ENCODE data around the gene INHBB. TPM values are rescaled to one million over a fixed set of nuclear protein-coding genes. Genes with fewer than 3 reads are reported as not detected.

INHBB gene
- total RNA-seq, 1 experiment from 2014 or later, result 0.27 TPM

DNA sequence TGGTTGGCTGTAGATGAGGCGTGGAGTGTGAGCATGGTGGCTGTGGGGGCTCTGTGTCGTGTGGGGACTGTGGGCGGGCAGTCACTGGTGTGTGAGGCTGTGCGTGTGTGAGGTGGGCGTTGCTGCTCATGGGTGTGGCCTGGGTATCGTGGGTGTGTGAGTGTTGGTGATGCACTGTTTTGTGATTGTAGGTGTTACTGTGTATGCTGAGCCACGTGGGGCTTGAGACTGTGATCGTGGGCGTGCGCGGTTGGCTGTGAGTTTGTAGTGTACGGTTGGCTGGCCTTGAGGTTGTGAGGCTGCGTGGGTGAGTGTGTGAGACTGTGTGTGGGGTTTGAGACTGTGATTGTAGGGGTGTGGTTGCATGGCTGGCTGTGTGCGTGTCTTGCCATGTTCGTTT lies 8.5 kb downstream of the INHBB start:
- intact Hi-C loops (cut with micrococcal nuclease), result no loop called here
- no peaks in the 10 kb centered on the region for H3K9me2 ChIP-seq (ENCODE audit: insufficient read depth)
- ATAC-seq, result no peak
- no peaks in the 10 kb centered on the region; a peak in 1 of 4 replicates for H3K4me1 ChIP-seq (ENCODE audit: control insufficient read depth in 1 of 2, insufficient read depth in 2 of 2, low read length in 2 of 2)
- no peak for TF ChIP-seq EZH2phosphoT487 (IDR thresholded peaks at IDR 0.05; ENCODE audit: borderline replicate concordance)
- TF ChIP-seq YY1 (IDR thresholded peaks at IDR 0.05; ENCODE audit: extremely low read depth, insufficient replicate concordance, low read depth, low read length), result no peak
- no peak for TF ChIP-seq ZFX (IDR thresholded peaks at IDR 0.05)
- TF ChIP-seq FOSL1 (IDR thresholded peaks at IDR 0.05; ENCODE audit: low read depth), result no peak
- no peak for TF ChIP-seq CEBPB (IDR thresholded peaks at IDR 0.05; ENCODE audit: low read depth)
- TF ChIP-seq ZNF274 (IDR thresholded peaks at IDR 0.05; ENCODE audit: low read depth, low read length), result no peak
- no peak for TF ChIP-seq EGR1 (IDR thresholded peaks at IDR 0.05; ENCODE audit: low read depth)
- TF ChIP-seq, protein P1, sequence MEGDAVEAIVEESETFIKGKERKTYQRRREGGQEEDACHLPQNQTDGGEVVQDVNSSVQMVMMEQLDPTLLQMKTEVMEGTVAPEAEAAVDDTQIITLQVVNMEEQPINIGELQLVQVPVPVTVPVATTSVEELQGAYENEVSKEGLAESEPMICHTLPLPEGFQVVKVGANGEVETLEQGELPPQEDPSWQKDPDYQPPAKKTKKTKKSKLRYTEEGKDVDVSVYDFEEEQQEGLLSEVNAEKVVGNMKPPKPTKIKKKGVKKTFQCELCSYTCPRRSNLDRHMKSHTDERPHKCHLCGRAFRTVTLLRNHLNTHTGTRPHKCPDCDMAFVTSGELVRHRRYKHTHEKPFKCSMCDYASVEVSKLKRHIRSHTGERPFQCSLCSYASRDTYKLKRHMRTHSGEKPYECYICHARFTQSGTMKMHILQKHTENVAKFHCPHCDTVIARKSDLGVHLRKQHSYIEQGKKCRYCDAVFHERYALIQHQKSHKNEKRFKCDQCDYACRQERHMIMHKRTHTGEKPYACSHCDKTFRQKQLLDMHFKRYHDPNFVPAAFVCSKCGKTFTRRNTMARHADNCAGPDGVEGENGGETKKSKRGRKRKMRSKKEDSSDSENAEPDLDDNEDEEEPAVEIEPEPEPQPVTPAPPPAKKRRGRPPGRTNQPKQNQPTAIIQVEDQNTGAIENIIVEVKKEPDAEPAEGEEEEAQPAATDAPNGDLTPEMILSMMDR (IDR thresholded peaks at IDR 0.05 in 2 of 3, conservative IDR thresholded peaks at IDR 0.05 in 1 of 3; ENCODE audit: borderline replicate concordance in 1 of 3, insufficient read depth in 1 of 3, low read depth in 2 of 3, low read length in 2 of 3), result no peak
- TF ChIP-seq ELF1 (IDR thresholded peaks at IDR 0.05; ENCODE audit: borderline replicate concordance, low read depth), result no peak
- TF ChIP-seq, protein P2, sequence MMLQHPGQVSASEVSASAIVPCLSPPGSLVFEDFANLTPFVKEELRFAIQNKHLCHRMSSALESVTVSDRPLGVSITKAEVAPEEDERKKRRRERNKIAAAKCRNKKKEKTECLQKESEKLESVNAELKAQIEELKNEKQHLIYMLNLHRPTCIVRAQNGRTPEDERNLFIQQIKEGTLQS (IDR thresholded peaks at IDR 0.05), result no peak
- no peak for TF ChIP-seq SRF (IDR thresholded peaks at IDR 0.05; ENCODE audit: low read depth)
- no peak for TF ChIP-seq SP1 (IDR thresholded peaks at IDR 0.05; ENCODE audit: low read depth)
- TF ChIP-seq, protein P3, sequence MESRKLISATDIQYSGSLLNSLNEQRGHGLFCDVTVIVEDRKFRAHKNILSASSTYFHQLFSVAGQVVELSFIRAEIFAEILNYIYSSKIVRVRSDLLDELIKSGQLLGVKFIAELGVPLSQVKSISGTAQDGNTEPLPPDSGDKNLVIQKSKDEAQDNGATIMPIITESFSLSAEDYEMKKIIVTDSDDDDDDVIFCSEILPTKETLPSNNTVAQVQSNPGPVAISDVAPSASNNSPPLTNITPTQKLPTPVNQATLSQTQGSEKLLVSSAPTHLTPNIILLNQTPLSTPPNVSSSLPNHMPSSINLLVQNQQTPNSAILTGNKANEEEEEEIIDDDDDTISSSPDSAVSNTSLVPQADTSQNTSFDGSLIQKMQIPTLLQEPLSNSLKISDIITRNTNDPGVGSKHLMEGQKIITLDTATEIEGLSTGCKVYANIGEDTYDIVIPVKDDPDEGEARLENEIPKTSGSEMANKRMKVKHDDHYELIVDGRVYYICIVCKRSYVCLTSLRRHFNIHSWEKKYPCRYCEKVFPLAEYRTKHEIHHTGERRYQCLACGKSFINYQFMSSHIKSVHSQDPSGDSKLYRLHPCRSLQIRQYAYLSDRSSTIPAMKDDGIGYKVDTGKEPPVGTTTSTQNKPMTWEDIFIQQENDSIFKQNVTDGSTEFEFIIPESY (IDR thresholded peaks at IDR 0.05; ENCODE audit: extremely low read depth, insufficient replicate concordance, low read length), result no peak
- TF ChIP-seq RAD21 (IDR thresholded peaks at IDR 0.05; ENCODE audit: low read depth), result no peak
- TF ChIP-seq CBX3 (IDR thresholded peaks at IDR 0.05; ENCODE audit: low read depth), result no peak
- TF ChIP-seq JUND (IDR thresholded peaks at IDR 0.05), result no peak
- TF ChIP-seq, protein P4, sequence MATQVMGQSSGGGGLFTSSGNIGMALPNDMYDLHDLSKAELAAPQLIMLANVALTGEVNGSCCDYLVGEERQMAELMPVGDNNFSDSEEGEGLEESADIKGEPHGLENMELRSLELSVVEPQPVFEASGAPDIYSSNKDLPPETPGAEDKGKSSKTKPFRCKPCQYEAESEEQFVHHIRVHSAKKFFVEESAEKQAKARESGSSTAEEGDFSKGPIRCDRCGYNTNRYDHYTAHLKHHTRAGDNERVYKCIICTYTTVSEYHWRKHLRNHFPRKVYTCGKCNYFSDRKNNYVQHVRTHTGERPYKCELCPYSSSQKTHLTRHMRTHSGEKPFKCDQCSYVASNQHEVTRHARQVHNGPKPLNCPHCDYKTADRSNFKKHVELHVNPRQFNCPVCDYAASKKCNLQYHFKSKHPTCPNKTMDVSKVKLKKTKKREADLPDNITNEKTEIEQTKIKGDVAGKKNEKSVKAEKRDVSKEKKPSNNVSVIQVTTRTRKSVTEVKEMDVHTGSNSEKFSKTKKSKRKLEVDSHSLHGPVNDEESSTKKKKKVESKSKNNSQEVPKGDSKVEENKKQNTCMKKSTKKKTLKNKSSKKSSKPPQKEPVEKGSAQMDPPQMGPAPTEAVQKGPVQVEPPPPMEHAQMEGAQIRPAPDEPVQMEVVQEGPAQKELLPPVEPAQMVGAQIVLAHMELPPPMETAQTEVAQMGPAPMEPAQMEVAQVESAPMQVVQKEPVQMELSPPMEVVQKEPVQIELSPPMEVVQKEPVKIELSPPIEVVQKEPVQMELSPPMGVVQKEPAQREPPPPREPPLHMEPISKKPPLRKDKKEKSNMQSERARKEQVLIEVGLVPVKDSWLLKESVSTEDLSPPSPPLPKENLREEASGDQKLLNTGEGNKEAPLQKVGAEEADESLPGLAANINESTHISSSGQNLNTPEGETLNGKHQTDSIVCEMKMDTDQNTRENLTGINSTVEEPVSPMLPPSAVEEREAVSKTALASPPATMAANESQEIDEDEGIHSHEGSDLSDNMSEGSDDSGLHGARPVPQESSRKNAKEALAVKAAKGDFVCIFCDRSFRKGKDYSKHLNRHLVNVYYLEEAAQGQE (IDR thresholded peaks at IDR 0.05; ENCODE audit: low read depth), result no peak
- no peak for TF ChIP-seq EZH2 (IDR thresholded peaks at IDR 0.05)
- H2AFZ ChIP-seq (ENCODE audit: low read depth, low read length, poor library complexity, severe bottlenecking), result no peak overlapping the region
- POLR2A ChIA-PET, result no interaction called here
- H3K79me2 ChIP-seq (ENCODE audit: insufficient read depth, low read length), result no peaks in the 10 kb centered on the region
- no peak overlapping the region for H3K4me2 ChIP-seq (ENCODE audit: low read length)
- H3K4me3 ChIP-seq (replicated peaks in 1 of 2; ENCODE audit: low read depth in 1 of 2, low read length in 2 of 2), result no peak overlapping the region
- no peak overlapping the region for H3K9ac ChIP-seq (ENCODE audit: low read length)
- H3K27ac ChIP-seq (ENCODE audit: low read depth, low read length), result no peak overlapping the region
- CTCF ChIA-PET, result no interaction called here
- H3K36me3 ChIP-seq (ENCODE audit: control insufficient read depth in 1 of 2, insufficient read depth in 2 of 2, low read length in 2 of 2), result no peaks in the 10 kb centered on the region
- BruUV-seq (replicated peaks), result no TSS peak
- no peaks in the 10 kb centered on the region for H3K27me3 ChIP-seq (ENCODE audit: insufficient read depth, low read length)
- no peak for DNase-seq (ENCODE audit: low read depth, low spot score)
- RAD21 ChIA-PET (ENCODE audit: low non-redundant PET in 1 of 2, low total read pairs in 2 of 2, uncharacterized antibody in 2 of 2, unreplicated experiment in 2 of 2), result no interaction called here
- H4K20me1 ChIP-seq (ENCODE audit: insufficient read depth), result no peaks in the 10 kb centered on the region
- H3K9me3 ChIP-seq (ENCODE audit: control insufficient read depth in 1 of 2, insufficient read depth in 1 of 2, low read depth in 1 of 2, low read length in 2 of 2), result no peaks in the 10 kb centered on the region

Measured in HCT116 (cell line).